Liver (tissue), 3 donors: ENCODE results near the gene ASPHD1.

ENCODE experiments used
- ATF3 ChIP-seq: IDR thresholded peaks from 2 replicates; pipeline ENCODE4 v1.6.1; 2016; ENCODE audit warnings: antibody characterized with exemption
- CTCF ChIP-seq: fragments of 150-350 bp; IDR thresholded peaks from 2 replicates; pipeline ENCODE4 v1.5.1; 2017; ENCODE audit warnings: improper control_type of control experiment, low read depth, low read length; ENCODE audit not compliant: missing input control
- EGR1 ChIP-seq, 2 donors: IDR thresholded peaks; 2 replicates each; pipeline ENCODE4 v1.6.1; 2016 to 2018; ENCODE audit warnings: antibody characterized with exemption in 2 of 2, low read depth in 2 of 2
- FOXA2 ChIP-seq: IDR thresholded peaks from 2 replicates; pipeline ENCODE4 v1.6.1; 2016; ENCODE audit warnings: antibody characterized with exemption
- GABPA ChIP-seq, 2 donors: IDR thresholded peaks in 1 of 2; conservative IDR thresholded peaks in 1 of 2; 2 replicates each; pipeline ENCODE4 v1.6.1; 2016; ENCODE audit warnings: antibody characterized with exemption in 2 of 2, mild to moderate bottlenecking in 1 of 2, moderate library complexity in 1 of 2
- JUND ChIP-seq, 2 donors: IDR thresholded peaks; 2 replicates each; pipeline ENCODE4 v1.6.1; 2016; ENCODE audit warnings: antibody characterized with exemption in 2 of 2
- MAX ChIP-seq: IDR thresholded peaks from 2 replicates; pipeline ENCODE4 v1.6.1; 2016; ENCODE audit warnings: antibody characterized with exemption
- NR2F2 ChIP-seq: IDR thresholded peaks from 2 replicates; pipeline ENCODE4 v1.6.1; 2016; ENCODE audit warnings: antibody characterized with exemption
- RAD21 ChIP-seq, 2 donors: IDR thresholded peaks; 2 replicates each; pipeline ENCODE4 v1.6.1; 2016; ENCODE audit warnings: antibody characterized with exemption in 2 of 2, mild to moderate bottlenecking in 2 of 2
- SP1 ChIP-seq: IDR thresholded peaks from 2 replicates; pipeline ENCODE4 v1.6.1; 2018; ENCODE audit warnings: antibody characterized with exemption, mild to moderate bottlenecking
- TAF1 ChIP-seq: conservative IDR thresholded peaks from 2 replicates; pipeline ENCODE4 v1.6.1; 2016; ENCODE audit warnings: antibody characterized with exemption, mild to moderate bottlenecking
- YY1 ChIP-seq: IDR thresholded peaks from 2 replicates; pipeline ENCODE4 v1.6.1; 2016; ENCODE audit warnings: antibody characterized with exemption, mild to moderate bottlenecking
- ZBTB33 ChIP-seq: IDR thresholded peaks from 2 replicates; pipeline ENCODE4 v1.6.1; 2016; ENCODE audit warnings: antibody characterized with exemption
- TF ChIP-seq, protein P1 (sequence below): IDR thresholded peaks from 2 replicates; pipeline ENCODE4 v1.6.1; 2016; ENCODE audit warnings: antibody characterized with exemption, mild to moderate bottlenecking
- donor health status: healthy.
- donor health status: healthy.

GRCh38 chr16:29876594-29877249 is 23.6 kb upstream of the ASPHD1 start:
- TF ChIP-seq ATF3 (no peak), YY1 (no peak), ZBTB33 (no peak), CTCF (no peak), RAD21 (IDR thresholded peaks at IDR 0.05) (no peak), MAX (no peak), TAF1 (no peak), GABPA (IDR thresholded peaks at IDR 0.05 in 1 of 2, conservative IDR thresholded peaks at IDR 0.05 in 1 of 2) (no peak), JUND (IDR thresholded peaks at IDR 0.05) (no peak), EGR1 (IDR thresholded peaks at IDR 0.05; ENCODE audit: low read depth in 2 of 2) (no peak), FOXA2 (no peak), SP1 (no peak), NR2F2 (no peak)
- TF ChIP-seq, protein P1, sequence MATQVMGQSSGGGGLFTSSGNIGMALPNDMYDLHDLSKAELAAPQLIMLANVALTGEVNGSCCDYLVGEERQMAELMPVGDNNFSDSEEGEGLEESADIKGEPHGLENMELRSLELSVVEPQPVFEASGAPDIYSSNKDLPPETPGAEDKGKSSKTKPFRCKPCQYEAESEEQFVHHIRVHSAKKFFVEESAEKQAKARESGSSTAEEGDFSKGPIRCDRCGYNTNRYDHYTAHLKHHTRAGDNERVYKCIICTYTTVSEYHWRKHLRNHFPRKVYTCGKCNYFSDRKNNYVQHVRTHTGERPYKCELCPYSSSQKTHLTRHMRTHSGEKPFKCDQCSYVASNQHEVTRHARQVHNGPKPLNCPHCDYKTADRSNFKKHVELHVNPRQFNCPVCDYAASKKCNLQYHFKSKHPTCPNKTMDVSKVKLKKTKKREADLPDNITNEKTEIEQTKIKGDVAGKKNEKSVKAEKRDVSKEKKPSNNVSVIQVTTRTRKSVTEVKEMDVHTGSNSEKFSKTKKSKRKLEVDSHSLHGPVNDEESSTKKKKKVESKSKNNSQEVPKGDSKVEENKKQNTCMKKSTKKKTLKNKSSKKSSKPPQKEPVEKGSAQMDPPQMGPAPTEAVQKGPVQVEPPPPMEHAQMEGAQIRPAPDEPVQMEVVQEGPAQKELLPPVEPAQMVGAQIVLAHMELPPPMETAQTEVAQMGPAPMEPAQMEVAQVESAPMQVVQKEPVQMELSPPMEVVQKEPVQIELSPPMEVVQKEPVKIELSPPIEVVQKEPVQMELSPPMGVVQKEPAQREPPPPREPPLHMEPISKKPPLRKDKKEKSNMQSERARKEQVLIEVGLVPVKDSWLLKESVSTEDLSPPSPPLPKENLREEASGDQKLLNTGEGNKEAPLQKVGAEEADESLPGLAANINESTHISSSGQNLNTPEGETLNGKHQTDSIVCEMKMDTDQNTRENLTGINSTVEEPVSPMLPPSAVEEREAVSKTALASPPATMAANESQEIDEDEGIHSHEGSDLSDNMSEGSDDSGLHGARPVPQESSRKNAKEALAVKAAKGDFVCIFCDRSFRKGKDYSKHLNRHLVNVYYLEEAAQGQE, result no peak
